Gastrocnemius medialis (tissue), 4 donors: ENCODE results near the gene MBD3L1.

Source experiments
- POLR2A ChIP-seq, 2 donors: fragments of 450-650 bp; IDR thresholded peaks; one replicate each; pipeline ENCODE4 v1.6.1; 2017; ENCODE audit warnings: antibody characterized with exemption in 2 of 2, mild to moderate bottlenecking in 2 of 2, moderate library complexity in 2 of 2
- TF ChIP-seq, protein P1 (sequence below), 5 experiments: fragments of 450-650 bp in 3 of 5; fragments of 200-600 bp in 2 of 5; sonication (generic) in 2 of 5; IDR thresholded peaks in 4 of 5; conservative IDR thresholded peaks in 1 of 5; 1 replicate in 4 of 5; 2 replicates in 1 of 5; pipeline ENCODE4 v1.5.1; 2016 to 2019; ENCODE audit warnings: antibody characterized with exemption in 5 of 5, mild to moderate bottlenecking in 3 of 5, moderate library complexity in 3 of 5

DNA sequence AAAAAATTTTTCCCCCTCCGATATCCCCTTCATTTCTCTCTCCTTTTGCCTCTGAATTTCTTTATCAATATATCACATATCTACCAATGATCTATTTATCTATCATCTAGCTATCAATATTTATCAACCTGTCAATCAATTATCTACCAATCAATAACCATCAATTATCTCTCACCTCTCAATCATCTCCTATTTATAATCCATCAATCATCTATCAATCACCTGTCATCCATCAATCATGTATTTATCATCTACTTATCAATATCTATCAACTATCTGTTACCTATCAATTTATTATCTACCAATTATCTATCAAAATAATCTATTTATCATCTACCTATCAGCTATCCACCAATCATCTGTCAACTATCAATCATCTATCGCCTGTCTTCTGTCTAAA is 17.1 kb downstream of the MBD3L1 start:
- TF ChIP-seq, protein P1, sequence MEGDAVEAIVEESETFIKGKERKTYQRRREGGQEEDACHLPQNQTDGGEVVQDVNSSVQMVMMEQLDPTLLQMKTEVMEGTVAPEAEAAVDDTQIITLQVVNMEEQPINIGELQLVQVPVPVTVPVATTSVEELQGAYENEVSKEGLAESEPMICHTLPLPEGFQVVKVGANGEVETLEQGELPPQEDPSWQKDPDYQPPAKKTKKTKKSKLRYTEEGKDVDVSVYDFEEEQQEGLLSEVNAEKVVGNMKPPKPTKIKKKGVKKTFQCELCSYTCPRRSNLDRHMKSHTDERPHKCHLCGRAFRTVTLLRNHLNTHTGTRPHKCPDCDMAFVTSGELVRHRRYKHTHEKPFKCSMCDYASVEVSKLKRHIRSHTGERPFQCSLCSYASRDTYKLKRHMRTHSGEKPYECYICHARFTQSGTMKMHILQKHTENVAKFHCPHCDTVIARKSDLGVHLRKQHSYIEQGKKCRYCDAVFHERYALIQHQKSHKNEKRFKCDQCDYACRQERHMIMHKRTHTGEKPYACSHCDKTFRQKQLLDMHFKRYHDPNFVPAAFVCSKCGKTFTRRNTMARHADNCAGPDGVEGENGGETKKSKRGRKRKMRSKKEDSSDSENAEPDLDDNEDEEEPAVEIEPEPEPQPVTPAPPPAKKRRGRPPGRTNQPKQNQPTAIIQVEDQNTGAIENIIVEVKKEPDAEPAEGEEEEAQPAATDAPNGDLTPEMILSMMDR (IDR thresholded peaks at IDR 0.05 in 4 of 5, conservative IDR thresholded peaks at IDR 0.05 in 1 of 5): no peak
- TF ChIP-seq POLR2A (IDR thresholded peaks at IDR 0.05): no peak
